CD4-positive, alpha-beta T cell treated with Interleukin-17A for 1 hour (primary cell): ENCODE measurements around the gene SIAE.
A peak's percentile ranks its signal among the peaks of the same experiment; 100 is the strongest.
"Not testable (repeated sequence)": the region's sequence is repeated elsewhere in the genome, so short reads cannot be mapped to it uniquely, and the experiment has no call there.

Experiments
- DNase-seq: peaks from one replicate; pipeline ENCODE4 v3.0.0-alpha.2; 2020

SIAE gene

GRCh38 chr11:124622531-124623451 lies 50.7 kb downstream of the SIAE start, which contains the start of gene TBRG1:
TBRG1 (plus strand) TSS chr11:124622864; CDS start chr11:124623084, 220 bp downstream.
- DNase-seq, result peak; percentile 87

- DNase-seq, result no peak
Observed at GRCh38 chr11:124618863-124619262, 54.7 kb downstream of the SIAE start.

GRCh38 chr11:124612567-124613246 lies 60.8 kb downstream of the SIAE start:
- DNase-seq, result no peak

- DNase-seq, result no peak
Observed at GRCh38 chr11:124612045-124612444, 61.5 kb downstream of the SIAE start.

- DNase-seq, result no peak
Observed at GRCh38 chr11:124611064-124611463, 62.5 kb downstream of the SIAE start, which contains the start of gene PANX3. PANX3 (plus strand) TSS chr11:124611428; CDS start chr11:124611557, 129 bp downstream.

- DNase-seq, result no peak
Observed at GRCh38 chr11:124610295-124610694, 63.2 kb downstream of the SIAE start.

- no peak for DNase-seq
Observed at GRCh38 chr11:124608147-124608546, 65.4 kb downstream of the SIAE start.

GRCh38 chr11:124605719-124606118 lies 67.8 kb downstream of the SIAE start:
- DNase-seq, result no peak

- not testable (repeated sequence) for DNase-seq
Observed at GRCh38 chr11:124602723-124603122, 70.8 kb downstream of the SIAE start.

- DNase-seq, result no peak
Observed at GRCh38 chr11:124602193-124602592, 71.3 kb downstream of the SIAE start.

- DNase-seq, result no peak
Observed at GRCh38 chr11:124600621-124601320, 72.8 kb downstream of the SIAE start.

- DNase-seq, result no peak
Observed at GRCh38 chr11:124597626-124598025, 75.9 kb downstream of the SIAE start.

GRCh38 chr11:124595302-124595701 lies 78.2 kb downstream of the SIAE start:
- no peak for DNase-seq

GRCh38 chr11:124592627-124593026 lies 80.9 kb downstream of the SIAE start:
- no peak for DNase-seq

- DNase-seq, result no peak
Observed at GRCh38 chr11:124591430-124591829, 82.1 kb downstream of the SIAE start.

GRCh38 chr11:124586238-124586860 lies 87.2 kb downstream of the SIAE start:
- DNase-seq, result peak; percentile 21

- no peak for DNase-seq
Observed at GRCh38 chr11:124584681-124585372, 88.7 kb downstream of the SIAE start.

GRCh38 chr11:124583781-124584180 lies 89.8 kb downstream of the SIAE start:
- DNase-seq, result no peak
